Measurements from ENCODE around the gene ARHGAP33. TPM values are rescaled to one million over a fixed set of nuclear protein-coding genes. Genes with fewer than 3 reads are reported as not detected.

Gene ARHGAP33
- polyA plus RNA-seq, 1 of the 3 experiments (the other 2 are of a cell fraction) = 7.8 TPM

DNA sequence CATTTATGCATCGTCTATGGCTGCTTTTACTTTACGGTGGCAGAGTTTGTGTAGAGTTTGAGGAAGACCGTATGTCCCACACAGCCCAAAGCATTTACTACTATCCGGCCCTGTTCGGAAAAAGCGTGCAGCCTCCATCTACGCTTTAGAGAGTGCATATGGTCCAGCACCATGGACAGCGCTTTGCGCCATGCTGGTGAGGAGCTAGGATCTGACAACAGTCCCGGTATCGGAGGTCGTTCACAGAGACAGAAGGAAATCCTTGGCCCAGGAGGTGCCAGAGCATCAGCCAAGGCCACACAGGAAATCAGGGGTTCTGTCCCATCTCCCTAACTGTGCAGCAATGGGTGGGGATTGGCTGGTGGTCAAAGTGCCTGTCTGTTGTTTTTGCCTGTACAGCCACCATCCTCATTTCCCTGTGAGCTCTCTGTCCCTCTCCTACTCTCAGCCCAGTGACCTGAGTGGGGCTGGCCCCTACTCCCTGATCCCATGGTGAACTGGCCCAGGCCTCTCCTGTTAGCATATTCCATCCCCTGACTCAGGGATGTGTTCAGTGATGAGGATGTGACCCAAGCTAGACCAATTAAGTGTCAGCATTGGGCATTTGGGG lies 53.4 kb downstream of the ARHGAP33 start:
- CTCF ChIA-PET = interaction anchor here (1.0 to 1.2 kb wide), 2 partner anchors 9 to 10 kb away, joined by 3 to 4 read pairs; no protein-coding TSS in a partner anchor
- 63% methylated on average over 12 of the region's 12 CpGs for WGBS (ENCODE audit: low lambda C conversion rate)
- POLR2A ChIA-PET = no interaction called here

GRCh38 chr19:35830986-35831385 lies 55.6 kb downstream of the ARHGAP33 start:
- CTCF ChIA-PET = no interaction called here
- Histone ChIP-seq H3K9me2 (no peaks in the 10 kb centered on the region), H3K4me1 (ENCODE audit: control insufficient read depth in 1 of 2, insufficient read depth in 2 of 2, low read depth in 1 of 2, low read length in 1 of 2) (no peaks in the 10 kb centered on the region), H3K27ac (ENCODE audit: low read depth in 2 of 2, low read length in 1 of 2) (no peak overlapping the region), H3F3A (replicated peaks; ENCODE audit: insufficient read depth) (no peaks in the 10 kb centered on the region), H3K27me3 (ENCODE audit: insufficient read depth) (peaks cover 35% of the 10 kb centered on the region), H3K4me2 (no peak overlapping the region), H3K4me3 (ENCODE audit: low read depth in 2 of 2, low read length in 1 of 2) (no peak overlapping the region), H2AFZ (ENCODE audit: low read depth) (no peak overlapping the region), H3K9ac (no peak overlapping the region), H4K20me1 (ENCODE audit: insufficient read depth) (no peaks in the 10 kb centered on the region), H3K79me2 (ENCODE audit: insufficient read depth) (no peaks in the 10 kb centered on the region), H3K9me3 (no peaks in the 10 kb centered on the region), H3K36me3 (replicated peaks in 1 of 2; ENCODE audit: control insufficient read depth in 1 of 2, insufficient read depth in 2 of 2, low read length in 1 of 2) (no peaks in the 10 kb centered on the region)
- POLR2A ChIA-PET = interaction anchor here (0.6 kb wide), 1 partner anchor 9 kb away, joined by 3 read pairs; no protein-coding TSS in a partner anchor
- TF ChIP-seq MEF2A (IDR thresholded peaks at IDR 0.05; ENCODE audit: borderline replicate concordance, low read depth) = no peak
- TF ChIP-seq TCF12 (IDR thresholded peaks at IDR 0.05) = no peak
- no peak for TF ChIP-seq USF2 (IDR thresholded peaks at IDR 0.05; ENCODE audit: borderline replicate concordance, low read depth, low read length)
- no peak for TF ChIP-seq RFX5 (IDR thresholded peaks at IDR 0.05; ENCODE audit: low read length)
- TF ChIP-seq GATA2 (CRISPR knock-in tag; IDR thresholded peaks at IDR 0.05) = no peak
- no peak for TF ChIP-seq EZH2phosphoT487 (IDR thresholded peaks at IDR 0.05; ENCODE audit: borderline replicate concordance, low read depth)
- TF ChIP-seq NRF1 (IDR thresholded peaks at IDR 0.05; ENCODE audit: low read depth, low read length) = no peak
- TF ChIP-seq ELF1 (IDR thresholded peaks at IDR 0.05) = no peak
- no peak for TF ChIP-seq TAF1 (IDR thresholded peaks at IDR 0.05; ENCODE audit: borderline replicate concordance, low read depth, low read length)
- TF ChIP-seq GABPA (IDR thresholded peaks at IDR 0.05; ENCODE audit: low read depth) = no peak
- no peak for TF ChIP-seq EP300 (IDR thresholded peaks at IDR 0.05; ENCODE audit: borderline replicate concordance in 1 of 2, low read depth in 1 of 2, low read length in 1 of 2)
- TF ChIP-seq TEAD4 (IDR thresholded peaks at IDR 0.05; ENCODE audit: borderline replicate concordance, insufficient read depth) = no peak
- no peak for TF ChIP-seq SIN3A (IDR thresholded peaks at IDR 0.05; ENCODE audit: borderline replicate concordance, low read depth, low read length)
- TF ChIP-seq RCOR1 (IDR thresholded peaks at IDR 0.05; ENCODE audit: low read length) = no peak
- 23% methylated on average over 11 of the region's 18 CpGs for WGBS (ENCODE audit: low lambda C conversion rate)
- DNase-seq = no peak

More for the DNA sequence above, 53.4 kb downstream of the ARHGAP33 start:
- no peak overlapping the region for H3K4me3 ChIP-seq (ENCODE audit: low read depth in 2 of 2, low read length in 1 of 2)
- no peaks in the 10 kb centered on the region for H3K9me3 ChIP-seq
- H3K27me3 ChIP-seq (ENCODE audit: insufficient read depth) = peaks cover 20% of the 10 kb centered on the region; the same call in 1 of the 2 replicates
- no peaks in the 10 kb centered on the region for H3K36me3 ChIP-seq (replicated peaks in 1 of 2; ENCODE audit: control insufficient read depth in 1 of 2, insufficient read depth in 2 of 2, low read length in 1 of 2)
- H3K27ac ChIP-seq (ENCODE audit: low read depth in 2 of 2, low read length in 1 of 2) = no peak overlapping the region
- H3K4me2 ChIP-seq = no peak overlapping the region
- TF ChIP-seq REST (IDR thresholded peaks at IDR 0.05; ENCODE audit: low read depth, low read length) = peak; percentile 99
- TF ChIP-seq FOXM1 (IDR thresholded peaks at IDR 0.05; ENCODE audit: low read depth) = no peak
- no peak for TF ChIP-seq SIN3A (IDR thresholded peaks at IDR 0.05; ENCODE audit: borderline replicate concordance, low read depth, low read length)
- no peaks in the 10 kb centered on the region for H3K9me2 ChIP-seq
- H3K79me2 ChIP-seq (ENCODE audit: insufficient read depth) = no peaks in the 10 kb centered on the region
- H4K20me1 ChIP-seq (ENCODE audit: insufficient read depth) = no peaks in the 10 kb centered on the region
- no peak for DNase-seq
- H3F3A ChIP-seq (replicated peaks; ENCODE audit: insufficient read depth) = no peaks in the 10 kb centered on the region
- no peaks in the 10 kb centered on the region for H3K4me1 ChIP-seq (ENCODE audit: control insufficient read depth in 1 of 2, insufficient read depth in 2 of 2, low read depth in 1 of 2, low read length in 1 of 2)
- no peak overlapping the region for H2AFZ ChIP-seq (ENCODE audit: low read depth)
- no peak overlapping the region for H3K9ac ChIP-seq
